Liver (tissue), 3 donors: Measurements from ENCODE around the gene SLC4A3.

Experiments
- FOXA2 ChIP-seq: IDR thresholded peaks from 2 replicates; pipeline ENCODE4 v1.6.1; 2016; ENCODE audit warnings: antibody characterized with exemption
- GABPA ChIP-seq, 2 donors: IDR thresholded peaks in 1 of 2; conservative IDR thresholded peaks in 1 of 2; 2 replicates each; pipeline ENCODE4 v1.6.1; 2016; ENCODE audit warnings: antibody characterized with exemption in 2 of 2, mild to moderate bottlenecking in 1 of 2, moderate library complexity in 1 of 2
- ZBTB33 ChIP-seq: IDR thresholded peaks from 2 replicates; pipeline ENCODE4 v1.6.1; 2016; ENCODE audit warnings: antibody characterized with exemption
- TF ChIP-seq, protein P1 (sequence below): fragments of 150-350 bp; IDR thresholded peaks from 2 replicates; pipeline ENCODE4 v1.5.1; 2017; ENCODE audit warnings: improper control_type of control experiment, low read depth, low read length; ENCODE audit not compliant: missing input control
- donor health status: healthy.
- donor health status: healthy.

GRCh38 chr2:219612577-219613286 lies 14.7 kb upstream of the SLC4A3 start:
- TF ChIP-seq, protein P1, sequence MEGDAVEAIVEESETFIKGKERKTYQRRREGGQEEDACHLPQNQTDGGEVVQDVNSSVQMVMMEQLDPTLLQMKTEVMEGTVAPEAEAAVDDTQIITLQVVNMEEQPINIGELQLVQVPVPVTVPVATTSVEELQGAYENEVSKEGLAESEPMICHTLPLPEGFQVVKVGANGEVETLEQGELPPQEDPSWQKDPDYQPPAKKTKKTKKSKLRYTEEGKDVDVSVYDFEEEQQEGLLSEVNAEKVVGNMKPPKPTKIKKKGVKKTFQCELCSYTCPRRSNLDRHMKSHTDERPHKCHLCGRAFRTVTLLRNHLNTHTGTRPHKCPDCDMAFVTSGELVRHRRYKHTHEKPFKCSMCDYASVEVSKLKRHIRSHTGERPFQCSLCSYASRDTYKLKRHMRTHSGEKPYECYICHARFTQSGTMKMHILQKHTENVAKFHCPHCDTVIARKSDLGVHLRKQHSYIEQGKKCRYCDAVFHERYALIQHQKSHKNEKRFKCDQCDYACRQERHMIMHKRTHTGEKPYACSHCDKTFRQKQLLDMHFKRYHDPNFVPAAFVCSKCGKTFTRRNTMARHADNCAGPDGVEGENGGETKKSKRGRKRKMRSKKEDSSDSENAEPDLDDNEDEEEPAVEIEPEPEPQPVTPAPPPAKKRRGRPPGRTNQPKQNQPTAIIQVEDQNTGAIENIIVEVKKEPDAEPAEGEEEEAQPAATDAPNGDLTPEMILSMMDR, result no peak
- TF ChIP-seq FOXA2 (no peak), ZBTB33 (no peak), GABPA (IDR thresholded peaks at IDR 0.05 in 1 of 2, conservative IDR thresholded peaks at IDR 0.05 in 1 of 2) (no peak)
